ENCODE data around the gene FBN1.

GRCh38 chr15:48619446-48619845, 26.1 kb downstream of the FBN1 start:
- no peak for TF ChIP-seq CTCF (IDR thresholded peaks at IDR 0.05)
- no peak for TF ChIP-seq POLR2A (IDR thresholded peaks at IDR 0.05)

All from thyroid gland (tissue), 4 donors.